GM19328 (cell line): ENCODE data around the gene CATSPERD.
A peak's percentile ranks its signal among the peaks of the same experiment; 100 is the strongest.
"Not testable (repeated sequence)": the region's sequence is repeated elsewhere in the genome, so short reads cannot be mapped to it uniquely, and the experiment has no call there.

Source experiments
- ATAC-seq: cut with Tn5 transposase; IDR thresholded peaks from one replicate; pipeline ENCODE4 v1.9.1; 2021; ENCODE audit warnings: mild to moderate bottlenecking, moderate library complexity; ENCODE audit not compliant: unreplicated experiment

CATSPERD gene

GRCh38 chr19:5686326-5686646 is 34.2 kb upstream of the CATSPERD start:
- ATAC-seq: no peak

DNA sequence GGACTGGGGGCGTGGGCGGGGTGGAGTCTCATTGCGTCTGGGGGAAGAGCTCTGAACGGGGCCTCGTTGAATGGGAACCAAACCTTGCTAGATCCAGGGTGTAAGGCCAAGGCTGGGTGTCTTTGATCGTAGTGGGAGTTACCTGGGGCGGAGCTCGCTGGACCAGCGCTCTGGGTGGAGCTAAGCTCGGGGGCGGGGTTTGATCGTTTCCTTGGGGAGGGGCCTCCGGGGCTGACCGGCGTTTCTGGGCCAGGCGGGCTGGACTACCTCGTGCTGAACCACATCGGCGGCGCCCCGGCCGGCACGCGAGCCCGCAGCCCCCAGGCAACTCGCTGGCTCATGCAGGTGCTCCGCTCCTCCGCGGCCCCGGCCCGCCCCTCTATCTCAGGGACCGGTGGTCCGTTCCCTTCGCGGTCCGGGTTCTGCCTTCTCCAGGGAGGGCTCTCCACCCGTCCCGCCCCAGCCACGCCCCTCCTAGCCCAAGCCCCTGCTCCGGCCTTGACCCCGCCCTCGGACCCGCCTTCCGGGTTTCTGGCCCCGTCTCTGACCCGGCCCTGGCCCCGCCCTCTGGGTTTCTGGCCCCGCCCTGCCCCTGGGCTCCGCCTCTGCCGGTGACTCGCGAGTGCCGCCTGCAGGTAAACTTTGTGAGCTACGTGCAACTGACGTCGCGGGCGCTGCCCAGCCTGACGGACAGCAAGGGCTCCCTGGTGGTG is 33.6 kb upstream of the CATSPERD start:
- peak; percentile 51 for ATAC-seq

DNA sequence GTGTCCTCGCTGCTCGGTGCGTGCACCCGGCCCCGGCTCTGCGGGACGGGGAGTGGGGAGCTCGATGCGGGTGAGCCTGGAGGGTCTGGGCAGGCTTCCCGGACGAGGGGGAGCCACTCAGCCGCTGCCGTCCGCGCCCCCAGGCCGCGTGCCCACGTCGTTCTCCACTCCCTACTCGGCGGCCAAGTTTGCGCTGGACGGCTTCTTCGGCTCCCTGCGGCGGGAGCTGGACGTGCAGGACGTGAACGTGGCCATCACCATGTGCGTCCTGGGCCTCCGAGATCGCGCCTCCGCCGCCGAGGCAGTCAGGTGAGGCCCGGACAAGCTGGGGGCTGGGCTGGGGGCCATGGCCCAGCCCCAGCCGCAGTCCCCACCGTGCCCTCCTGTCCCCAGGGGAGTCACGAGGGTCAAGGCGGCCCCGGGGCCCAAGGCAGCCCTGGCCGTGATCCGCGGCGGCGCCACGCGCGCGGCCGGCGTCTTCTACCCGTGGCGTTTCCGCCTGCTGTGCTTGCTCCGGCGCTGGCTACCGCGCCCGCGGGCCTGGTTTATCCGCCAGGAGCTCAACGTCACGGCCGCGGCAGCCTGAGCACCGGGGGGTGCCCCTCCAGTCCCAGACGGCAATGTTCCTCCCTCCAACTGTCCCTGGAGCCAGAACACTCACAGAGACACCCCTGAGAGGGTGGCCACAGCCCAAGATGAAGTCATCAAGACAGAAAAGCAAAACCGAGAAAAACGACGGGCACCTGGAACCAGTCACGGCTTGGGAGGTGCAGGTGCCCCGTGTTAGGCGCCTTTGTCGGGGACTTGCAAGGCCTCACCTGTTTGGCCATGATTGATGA is 32.9 kb upstream of the CATSPERD start:
- ATAC-seq: no peak

DNA sequence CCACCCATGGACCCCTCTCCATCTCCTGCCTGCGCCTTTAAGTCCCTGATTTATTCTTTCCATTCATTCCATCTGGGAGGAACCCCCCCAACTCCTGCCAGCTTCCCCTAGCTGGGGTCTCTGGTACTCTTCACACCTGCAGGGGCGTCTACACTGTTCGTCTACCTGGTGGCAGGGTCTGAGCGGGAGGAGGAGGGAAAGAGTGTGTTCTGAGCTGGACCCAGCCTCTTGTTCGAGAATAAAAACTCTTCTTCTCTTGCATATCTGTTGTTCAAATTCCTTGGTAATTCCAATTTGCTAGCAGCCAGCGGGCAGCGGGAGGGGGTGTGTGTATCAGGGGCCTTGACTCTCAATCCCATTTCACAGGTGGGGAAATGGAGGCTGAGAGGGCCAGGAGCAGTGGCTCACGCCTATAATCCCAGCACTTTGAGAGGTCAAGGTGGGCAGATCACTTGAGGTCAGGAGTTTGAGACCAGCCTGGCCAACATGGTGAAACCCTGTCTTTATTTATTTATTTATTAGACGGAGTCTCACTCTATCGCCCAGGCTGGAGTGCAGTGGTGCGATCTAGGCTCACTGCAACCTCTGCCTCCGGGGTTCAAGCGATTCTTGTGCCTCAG is 32.1 kb upstream of the CATSPERD start:
- ATAC-seq: not testable (repeated sequence)

DNA sequence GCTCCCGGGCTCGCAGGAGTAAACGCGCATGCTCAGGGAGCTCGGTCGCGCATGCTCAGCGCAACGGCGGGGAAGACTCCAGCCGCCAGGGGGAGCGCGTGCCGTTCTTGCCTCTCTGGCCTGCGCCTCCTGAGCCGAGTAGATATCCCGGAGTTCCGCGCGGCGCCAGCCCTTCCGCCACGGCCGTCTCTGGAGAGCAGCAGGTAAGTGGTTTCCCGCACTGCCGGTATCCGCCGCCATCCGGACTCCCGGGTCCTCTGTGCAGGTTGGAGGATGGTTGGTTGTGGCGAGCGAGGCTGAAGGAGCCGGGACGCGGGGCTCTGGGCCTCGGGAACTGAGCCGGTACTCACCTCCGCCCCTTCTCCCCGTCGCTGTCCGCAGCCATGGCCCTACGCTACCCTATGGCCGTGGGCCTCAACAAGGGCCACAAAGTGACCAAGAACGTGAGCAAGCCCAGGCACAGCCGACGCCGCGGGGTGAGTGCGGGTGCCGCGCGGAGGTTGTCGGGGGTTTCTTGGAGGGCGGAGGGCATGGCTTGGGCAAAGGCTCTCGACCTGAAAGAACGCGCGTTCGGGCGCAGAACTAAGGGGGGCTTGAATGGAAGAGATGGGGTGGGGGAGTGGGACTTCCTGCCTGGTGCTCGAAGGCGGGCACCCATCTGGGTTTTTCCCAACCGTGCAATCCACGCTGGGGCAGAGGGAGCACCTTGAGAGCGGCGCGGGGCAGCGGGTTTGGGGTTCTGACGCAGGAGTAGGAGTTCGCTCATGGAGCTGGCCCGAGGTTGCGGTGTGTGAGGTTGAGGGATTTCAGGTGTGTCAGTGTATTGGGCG is 30.1 kb upstream of the CATSPERD start, which contains the start of gene RPL36:
TSS of gene RPL36 (plus strand) at position 171 of the 830 bp plus-strand sequence. CDS start at position 384, 213 bp downstream.
- peak; percentile 39 for ATAC-seq

DNA sequence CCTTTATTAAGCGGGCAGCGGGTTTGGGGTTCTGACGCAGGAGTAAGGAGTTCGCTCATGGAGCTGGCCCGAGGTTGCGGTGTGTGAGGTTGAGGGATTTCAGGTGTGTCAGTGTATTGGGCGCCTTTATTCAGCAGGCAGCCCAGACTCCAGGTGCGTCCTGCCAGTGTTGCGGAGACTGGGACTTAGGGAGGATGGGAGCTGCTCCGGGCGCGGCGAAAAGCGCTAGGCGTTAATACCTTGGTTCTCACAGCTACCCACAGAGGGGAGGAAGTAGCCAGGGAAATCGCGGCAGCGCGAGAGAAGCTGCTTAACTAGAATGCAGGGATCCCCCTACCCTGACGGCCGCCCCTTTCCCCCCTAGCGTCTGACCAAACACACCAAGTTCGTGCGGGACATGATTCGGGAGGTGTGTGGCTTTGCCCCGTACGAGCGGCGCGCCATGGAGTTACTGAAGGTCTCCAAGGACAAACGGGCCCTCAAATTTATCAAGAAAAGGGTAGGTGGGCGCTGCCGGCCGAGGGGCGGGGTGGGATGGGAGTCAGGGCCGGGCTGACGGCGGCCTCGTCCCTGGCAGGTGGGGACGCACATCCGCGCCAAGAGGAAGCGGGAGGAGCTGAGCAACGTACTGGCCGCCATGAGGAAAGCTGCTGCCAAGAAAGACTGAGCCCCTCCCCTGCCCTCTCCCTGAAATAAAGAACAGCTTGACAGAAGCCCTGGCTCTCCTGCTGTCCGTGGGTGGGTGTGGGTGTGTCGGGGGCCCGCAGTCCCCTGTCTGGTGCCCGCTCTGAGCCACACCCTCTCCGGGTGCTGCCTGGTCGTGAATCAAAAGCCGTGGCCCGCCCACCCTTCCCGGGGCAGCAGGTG is 29.2 kb upstream of the CATSPERD start:
- ATAC-seq: no peak

DNA sequence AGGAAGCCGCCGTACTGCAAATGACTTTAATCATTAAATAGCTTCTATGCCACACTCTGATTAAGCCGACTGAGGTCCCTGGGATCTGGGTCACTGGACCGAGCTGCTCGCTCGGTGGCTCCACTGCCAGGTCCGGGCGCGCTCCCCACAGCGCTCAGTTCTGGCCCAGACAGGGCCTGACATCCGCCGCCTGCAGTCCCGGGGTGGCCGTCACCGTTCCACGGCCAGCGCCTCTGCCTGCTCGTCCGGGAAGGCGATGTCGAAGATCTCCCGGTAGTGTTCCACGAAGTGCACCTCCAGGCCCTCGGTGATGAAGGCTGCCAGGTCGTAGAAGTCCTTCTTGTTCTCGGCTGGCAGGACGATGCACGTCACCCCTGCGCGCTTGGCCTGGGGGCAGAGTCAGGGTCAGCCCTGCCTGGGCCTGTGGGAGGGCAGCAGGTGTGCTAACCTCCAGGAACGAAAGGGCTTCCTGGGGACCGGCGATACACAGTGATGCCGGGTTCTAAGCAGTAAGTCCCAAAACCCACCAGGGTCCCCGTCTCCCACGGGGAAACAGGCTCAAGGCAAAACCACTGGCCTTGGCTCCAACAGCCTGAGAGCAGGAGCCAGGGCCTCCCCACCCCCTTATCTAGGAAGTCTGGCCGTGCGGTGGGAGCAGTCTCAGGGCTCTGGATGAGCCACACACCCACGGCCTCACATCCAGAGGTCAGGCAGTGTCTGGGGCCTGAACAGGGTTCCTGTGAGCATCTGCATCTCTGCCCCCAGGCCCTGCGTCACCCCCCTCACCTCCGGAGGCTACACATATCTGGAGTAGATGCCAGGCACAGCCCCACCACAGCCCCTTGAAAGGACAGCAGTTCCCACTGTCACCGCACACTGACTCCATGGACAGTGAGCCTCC is 28.4 kb upstream of the CATSPERD start:
- no peak for ATAC-seq

DNA sequence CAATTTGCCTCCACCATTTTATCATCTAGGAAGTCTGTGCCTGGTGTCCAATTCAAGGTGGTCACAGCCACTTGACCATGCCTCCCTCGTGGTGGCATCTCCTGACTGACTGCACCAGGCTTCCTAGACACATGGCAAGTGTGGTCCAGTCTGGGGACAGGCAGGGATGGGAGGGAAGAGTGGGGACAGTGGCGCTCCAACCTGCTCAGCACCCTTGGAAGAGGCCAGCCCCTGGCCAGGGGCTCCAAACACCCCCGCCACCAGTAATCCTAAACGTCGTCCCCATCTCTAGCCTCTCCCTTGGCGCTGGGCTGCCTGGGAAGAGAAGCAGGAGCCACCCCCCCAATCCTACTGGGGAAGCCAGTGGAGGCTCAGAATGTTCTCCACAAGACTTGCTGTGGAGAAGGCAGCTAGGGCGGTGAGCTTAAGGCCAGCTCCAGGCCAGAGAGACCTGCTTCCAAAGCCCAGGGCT is 27.7 kb upstream of the CATSPERD start:
- no peak for ATAC-seq

DNA sequence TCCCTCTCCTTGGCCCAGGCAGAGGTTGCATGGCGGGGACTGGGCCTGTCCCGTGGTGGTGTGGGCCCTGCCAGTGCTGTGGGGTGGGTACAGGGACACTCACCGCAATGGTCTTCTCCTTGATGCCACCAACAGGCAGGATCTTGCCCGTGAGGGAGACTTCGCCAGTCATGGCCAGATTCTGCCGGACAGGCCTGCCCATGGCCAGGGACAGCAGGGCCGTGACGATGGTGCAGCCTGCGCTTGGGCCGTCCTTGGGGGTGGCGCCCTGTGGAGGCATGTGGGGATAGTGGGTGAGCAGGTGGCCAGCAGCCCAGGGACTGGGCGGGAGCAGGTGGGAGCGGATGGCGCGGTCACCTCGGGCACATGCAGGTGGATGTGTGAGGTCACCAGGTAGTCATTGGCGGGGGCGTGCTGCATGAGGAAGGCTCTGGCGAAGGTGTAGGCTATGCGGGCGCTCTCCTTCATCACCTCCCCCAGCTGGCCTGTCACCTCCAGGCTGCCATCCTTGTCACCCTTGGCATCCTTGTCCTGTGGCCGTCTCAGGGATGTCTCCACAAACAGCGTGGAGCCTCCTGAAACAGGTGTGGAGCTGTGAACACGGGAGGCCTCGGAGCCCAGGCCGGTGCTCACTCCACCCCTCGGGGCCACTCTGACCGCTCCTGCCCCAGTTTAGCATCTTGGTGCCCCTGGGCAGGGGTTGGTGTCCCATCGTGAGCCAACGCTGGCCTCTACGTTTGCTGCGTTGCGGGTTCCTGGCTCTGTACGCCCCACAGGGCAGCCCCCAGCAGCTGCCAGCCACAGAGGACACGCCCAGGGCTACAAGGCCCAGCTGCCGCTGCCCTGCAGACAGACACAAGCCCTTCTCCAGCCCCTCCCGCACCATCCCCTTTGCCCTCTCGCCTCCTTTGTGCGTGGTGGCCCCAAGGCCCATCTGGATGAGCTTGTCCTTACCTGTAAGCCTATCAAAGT is 27.0 kb upstream of the CATSPERD start:
- no peak for ATAC-seq

DNA sequence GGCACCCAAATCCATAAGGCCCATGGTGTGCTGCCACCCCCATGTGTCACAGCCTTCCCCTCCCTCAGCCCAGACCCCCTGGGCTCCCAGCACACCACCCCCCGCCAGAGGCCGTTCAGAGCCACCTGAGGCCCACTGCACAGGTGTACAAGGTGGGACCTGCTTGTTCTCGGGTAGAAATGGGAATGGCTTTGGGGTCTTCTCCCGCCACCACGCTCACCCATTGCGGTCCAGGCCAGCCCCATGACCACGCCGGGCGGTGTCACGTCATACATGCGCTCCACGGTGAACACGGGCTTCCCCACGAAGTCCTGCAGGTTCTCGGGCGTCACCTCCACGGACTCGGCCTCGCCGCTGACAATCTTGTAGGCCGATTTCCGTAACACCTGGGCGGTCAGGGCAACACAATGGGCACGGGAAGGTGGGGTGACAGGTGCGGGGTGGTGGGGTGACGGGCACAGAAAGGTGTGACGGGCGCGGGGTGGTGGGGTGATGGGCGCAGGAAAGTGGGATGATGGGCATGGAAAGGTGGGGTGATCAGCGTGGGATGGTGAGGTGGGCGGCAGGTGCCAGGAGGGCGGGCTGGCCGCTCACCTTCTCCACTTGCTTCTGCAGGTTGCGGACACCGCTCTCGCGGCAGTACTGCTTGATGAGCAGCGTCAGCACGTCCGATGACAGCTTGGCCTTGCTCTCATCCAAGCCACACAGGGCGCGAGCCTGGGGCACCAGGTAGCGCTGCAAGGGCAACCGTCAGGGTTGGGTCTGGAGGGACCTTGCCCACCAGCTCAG is 26.1 kb upstream of the CATSPERD start:
- no peak for ATAC-seq

GRCh38 chr19:5694956-5695648 is 25.3 kb upstream of the CATSPERD start:
- no peak for ATAC-seq

GRCh38 chr19:5695649-5696195 is 24.7 kb upstream of the CATSPERD start:
- ATAC-seq: no peak

DNA sequence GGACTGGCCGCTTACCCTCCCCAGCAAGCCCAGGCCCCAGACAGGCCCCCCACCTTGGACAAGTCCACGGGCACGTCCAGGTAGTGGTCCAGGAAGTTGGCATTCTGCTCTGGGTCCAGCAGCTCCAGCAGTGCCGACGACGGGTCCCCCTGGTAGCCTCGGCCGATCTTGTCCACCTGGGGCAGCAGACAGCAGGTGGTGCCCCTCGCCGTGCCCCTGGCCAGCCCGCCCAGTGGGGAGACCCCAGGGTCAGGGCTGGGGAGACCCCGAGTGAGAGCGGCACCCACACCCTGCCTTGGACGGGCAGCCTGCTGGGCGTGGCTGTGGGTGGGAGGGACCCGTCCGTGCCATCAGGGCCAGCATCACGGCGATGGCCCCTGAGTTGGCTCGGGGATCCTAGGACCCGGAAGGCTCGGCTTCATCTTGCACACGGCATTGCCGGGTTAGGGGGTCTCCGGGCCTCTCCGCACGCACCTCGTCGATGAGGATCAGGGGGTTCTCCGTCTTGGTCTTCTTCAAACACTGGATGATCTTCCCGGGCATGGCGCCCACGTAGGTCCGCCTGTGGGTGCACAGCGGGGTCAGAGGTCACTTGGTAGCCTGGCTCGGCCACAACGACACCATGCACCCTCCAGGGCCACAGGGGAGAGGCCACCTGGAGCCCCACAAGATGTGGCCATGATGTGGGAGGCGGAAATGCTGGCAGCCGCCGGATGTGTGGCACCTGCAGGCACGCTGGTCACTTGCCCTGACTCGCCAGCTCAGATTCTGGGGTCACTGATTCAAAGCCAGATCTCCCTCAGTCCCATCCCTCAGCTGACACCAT is 24.0 kb upstream of the CATSPERD start:
- ATAC-seq: no peak

- ATAC-seq: no peak
These were observed 23.2 kb upstream of the CATSPERD start for GRCh38 chr19:5697022-5697889.
